Activated gamma-delta T cell (primary cell): ENCODE data around the gene GNAZ.

Source experiments
- DNase-seq: peaks from one replicate; lab custom pipeline; 2025; lab: John Stamatoyannopoulos, UW

The GNAZ gene

GRCh38 chr22:23119494-23120414, 49.4 kb downstream of the GNAZ start:
- no peak for DNase-seq

GRCh38 chr22:23120415-23120899, 50.1 kb downstream of the GNAZ start:
- DNase-seq: no peak

- no peak for DNase-seq
Observed at GRCh38 chr22:23121000-23121421, 50.7 kb downstream of the GNAZ start.

- no peak for DNase-seq
Observed at GRCh38 chr22:23121424-23121823, 51.1 kb downstream of the GNAZ start.

GRCh38 chr22:23122216-23122957, 52.1 kb downstream of the GNAZ start:
- no peak for DNase-seq

- DNase-seq: no peak
Observed at GRCh38 chr22:23122992-23123803, 52.9 kb downstream of the GNAZ start.

GRCh38 chr22:23123804-23124254, 53.5 kb downstream of the GNAZ start:
- DNase-seq: no peak

- DNase-seq: no peak
Observed at GRCh38 chr22:23124611-23125511, 54.5 kb downstream of the GNAZ start.

GRCh38 chr22:23125512-23126103, 55.3 kb downstream of the GNAZ start:
- DNase-seq: no peak

- no peak for DNase-seq
Observed at GRCh38 chr22:23126165-23127054, 56.1 kb downstream of the GNAZ start.

- DNase-seq: no peak
Observed at GRCh38 chr22:23127055-23127756, 56.9 kb downstream of the GNAZ start.

- no peak for DNase-seq
Observed at GRCh38 chr22:23127788-23128187, 57.5 kb downstream of the GNAZ start.

- DNase-seq: no peak
Observed at GRCh38 chr22:23128269-23129108, 58.2 kb downstream of the GNAZ start.

- DNase-seq: no peak
Observed at GRCh38 chr22:23129149-23129548, 58.8 kb downstream of the GNAZ start.

- DNase-seq: no peak
Observed at GRCh38 chr22:23130697-23131096, 60.4 kb downstream of the GNAZ start.

- no peak for DNase-seq
Observed at GRCh38 chr22:23131931-23132330, 61.6 kb downstream of the GNAZ start.

GRCh38 chr22:23132376-23133091, 62.2 kb downstream of the GNAZ start:
- no peak for DNase-seq
